Measurements from ENCODE around the gene NEURL1. TPM values are rescaled to one million over a fixed set of nuclear protein-coding genes. Genes with fewer than 3 reads are reported as not detected.

NEURL1 gene
- total RNA-seq, 2 experiments from 2014 or later, result 1.1 TPM

Other genes starting within 250 kb of the NEURL1 start
- under 1 TPM in 1 of 2 experiments, not detected in 1; 0.16 TPM for gene RPEL1, start 247.8 kb upstream of the NEURL1 start, total RNA-seq
- under 1 TPM in 1 of 2 experiments, not detected in 1; 0.08 TPM for gene INA, start 216.6 kb upstream of the NEURL1 start, total RNA-seq
- 10 to 100 TPM; 14.9 to 17.2 TPM for gene PCGF6, start 142.6 kb upstream of the NEURL1 start, total RNA-seq
- gene TAF5, start 125.7 kb upstream of the NEURL1 start, total RNA-seq, result 10 to 100 TPM; 14.5 to 14.8 TPM
- 100 to 1,000 TPM; 360 to 363 TPM for gene ATP5MK, start 97.2 kb upstream of the NEURL1 start, total RNA-seq
- 10 to 100 TPM; 57.1 to 57.4 TPM for gene PDCD11, start 97.1 kb upstream of the NEURL1 start, total RNA-seq
- 100 to 1,000 TPM; 131 to 135 TPM for gene CALHM2, start 41.3 kb upstream of the NEURL1 start, total RNA-seq
- 1 to 10 TPM; 1.8 TPM for gene CALHM1, start 34.8 kb upstream of the NEURL1 start, total RNA-seq
- under 1 TPM; 0.45 to 0.63 TPM for gene CALHM3, start 14.5 kb upstream of the NEURL1 start, total RNA-seq